NCI-H345 (cell line): Measurements from ENCODE around the gene MAPK8IP3.
"Not testable (repeated sequence)": the region's sequence is repeated elsewhere in the genome, so short reads cannot be mapped to it uniquely, and the experiment has no call there.

Experiments used
- DNase-seq: peaks from one replicate; lab custom pipeline; 2025; lab: John Stamatoyannopoulos, UW

MAPK8IP3 gene

GRCh38 chr16:1709356-1709755 lies 3.4 kb downstream of the MAPK8IP3 start:
- DNase-seq, result no peak

- DNase-seq, result no peak
Measured at GRCh38 chr16:1710811-1711507, 5.0 kb downstream of the MAPK8IP3 start.

DNA sequence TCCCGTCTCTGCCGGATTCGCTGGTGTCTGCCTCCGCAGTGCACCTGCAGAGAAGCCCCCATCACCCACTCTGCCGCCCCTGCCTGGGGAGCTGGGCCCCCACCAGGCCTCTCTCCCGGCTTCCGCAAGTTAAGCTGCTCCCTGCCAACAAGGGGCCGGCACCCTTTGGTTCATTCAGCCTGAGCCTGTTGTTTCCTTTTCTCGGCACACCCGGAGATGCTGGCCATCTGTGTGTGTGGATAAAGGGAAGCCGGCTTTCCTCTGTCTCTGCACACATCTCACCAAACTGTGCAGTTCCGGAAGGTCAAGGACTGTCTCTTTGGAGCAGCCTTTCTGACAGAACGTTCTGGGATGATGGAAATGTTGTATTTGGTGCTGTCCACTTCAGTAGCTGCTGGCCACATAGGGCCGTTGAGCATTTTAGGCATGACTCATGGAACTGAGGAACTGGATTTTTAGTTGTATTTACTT lies 6.8 kb downstream of the MAPK8IP3 start:
- no peak for DNase-seq

DNA sequence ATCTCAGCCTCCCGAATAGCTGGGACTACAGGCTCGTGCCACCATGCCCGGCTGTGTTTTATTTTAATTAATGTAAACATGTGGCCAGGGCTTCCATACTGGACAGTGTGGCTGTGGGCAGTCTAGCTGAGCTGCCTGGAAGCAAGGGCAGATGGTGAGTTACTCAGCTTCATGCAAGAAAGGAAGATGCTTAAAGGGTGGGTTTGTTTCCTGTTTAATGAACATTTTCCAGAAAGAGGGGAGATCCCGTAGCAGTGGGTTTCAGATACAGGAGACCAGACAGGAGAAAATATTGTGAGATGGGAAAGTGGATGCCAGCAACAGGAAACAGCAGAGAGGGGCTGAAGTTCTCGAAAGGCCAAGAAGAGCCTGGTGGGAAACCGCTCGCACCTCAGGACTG lies 7.3 kb downstream of the MAPK8IP3 start:
- DNase-seq, result no peak

DNA sequence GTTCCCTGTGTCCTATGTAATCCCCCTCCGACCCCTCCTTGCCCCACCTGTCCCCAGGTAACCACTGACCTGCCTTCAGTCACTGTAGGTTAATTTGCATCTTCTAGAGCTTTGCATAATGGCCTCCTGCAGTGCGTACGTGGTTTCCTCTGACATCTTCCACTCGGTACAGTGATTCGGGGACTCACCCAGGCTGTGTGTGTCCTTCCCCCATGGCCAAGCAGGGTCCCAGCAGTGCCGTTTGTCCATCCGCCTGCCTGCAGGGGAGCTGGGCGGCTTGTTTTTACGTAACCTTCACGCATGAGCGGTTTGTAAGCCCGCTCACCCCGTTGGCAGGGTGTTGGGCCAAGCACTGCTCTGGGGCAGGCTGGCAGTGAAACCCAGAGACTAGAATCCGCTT lies 7.9 kb downstream of the MAPK8IP3 start:
- DNase-seq, result no peak

GRCh38 chr16:1715220-1715619 lies 9.2 kb downstream of the MAPK8IP3 start:
- DNase-seq, result no peak

DNA sequence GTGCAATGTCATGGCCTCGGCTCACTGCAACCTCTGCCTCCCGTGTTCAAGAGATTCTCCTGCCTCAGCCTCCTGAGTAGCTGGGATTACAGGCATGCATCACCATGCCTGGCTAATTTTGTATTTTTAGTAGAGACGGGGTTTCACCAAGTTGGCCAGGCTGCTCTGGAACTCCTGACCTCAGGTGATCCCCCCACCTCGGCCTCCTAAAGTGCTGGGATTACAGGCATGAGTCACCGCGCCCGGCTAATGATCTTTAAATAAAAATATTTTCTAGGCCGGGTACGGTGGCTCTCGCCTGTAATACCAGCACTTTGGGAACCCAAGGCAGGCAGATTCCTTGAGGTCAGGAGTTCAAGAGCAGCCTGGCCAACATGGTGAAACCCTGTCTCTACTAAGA lies 12.2 kb downstream of the MAPK8IP3 start:
- DNase-seq, result not testable (repeated sequence)

DNA sequence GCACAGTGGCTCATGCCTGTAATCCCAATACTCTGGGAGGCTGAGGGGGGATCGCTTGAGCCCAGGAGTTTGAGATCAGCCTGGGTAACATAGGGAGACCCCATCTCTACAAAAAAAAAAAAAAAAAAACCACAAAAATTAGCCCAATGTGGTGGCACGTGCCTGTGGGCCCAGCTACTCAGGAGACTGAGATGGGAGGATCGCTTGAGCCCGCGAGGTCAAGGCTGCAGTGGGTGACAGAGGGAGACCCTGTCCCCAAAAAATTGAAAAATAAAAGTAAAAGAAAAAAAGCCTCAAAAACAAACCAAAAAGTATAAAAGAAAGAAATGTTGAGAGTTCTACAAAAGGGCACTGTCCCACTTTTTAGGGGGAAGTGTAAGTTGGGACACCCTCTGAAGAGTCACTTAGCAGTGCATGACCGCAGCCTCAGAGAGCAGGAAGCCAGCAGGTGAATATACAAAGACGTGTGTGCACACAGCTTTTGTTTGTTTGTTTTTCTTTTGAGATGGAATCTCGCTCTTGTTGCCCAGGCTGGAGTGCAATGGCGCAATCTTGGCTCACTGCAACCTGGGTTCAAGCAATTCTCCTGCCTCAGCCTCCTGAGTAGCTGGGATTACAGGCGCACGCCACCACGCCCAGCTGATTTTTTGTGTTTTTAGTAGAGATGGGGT lies 13.7 kb downstream of the MAPK8IP3 start:
- DNase-seq, result peak; percentile 27

DNA sequence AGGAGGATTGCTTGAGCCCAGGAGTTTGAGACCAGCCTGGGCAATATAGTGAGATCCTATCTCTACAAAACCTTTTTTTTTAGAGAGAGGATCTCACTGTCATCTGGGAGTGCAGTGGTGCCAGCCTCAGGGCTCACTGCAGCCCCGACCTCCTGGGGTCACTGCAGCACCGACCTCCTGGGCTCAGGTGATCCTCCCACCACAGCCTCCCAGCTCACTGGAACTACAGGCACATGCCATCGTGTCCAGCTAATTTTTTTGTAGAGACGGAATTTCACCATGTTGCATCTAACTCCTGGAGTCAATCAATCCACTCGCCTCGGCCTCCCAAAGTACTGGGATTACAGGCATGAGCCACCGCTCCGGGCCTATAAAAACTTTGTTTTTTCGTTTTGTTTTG lies 15.4 kb downstream of the MAPK8IP3 start:
- DNase-seq, result no peak

- peak; percentile 10 for DNase-seq
Measured at GRCh38 chr16:1723450-1724147, 17.6 kb downstream of the MAPK8IP3 start.

GRCh38 chr16:1724491-1724890 lies 18.5 kb downstream of the MAPK8IP3 start:
- no peak for DNase-seq

DNA sequence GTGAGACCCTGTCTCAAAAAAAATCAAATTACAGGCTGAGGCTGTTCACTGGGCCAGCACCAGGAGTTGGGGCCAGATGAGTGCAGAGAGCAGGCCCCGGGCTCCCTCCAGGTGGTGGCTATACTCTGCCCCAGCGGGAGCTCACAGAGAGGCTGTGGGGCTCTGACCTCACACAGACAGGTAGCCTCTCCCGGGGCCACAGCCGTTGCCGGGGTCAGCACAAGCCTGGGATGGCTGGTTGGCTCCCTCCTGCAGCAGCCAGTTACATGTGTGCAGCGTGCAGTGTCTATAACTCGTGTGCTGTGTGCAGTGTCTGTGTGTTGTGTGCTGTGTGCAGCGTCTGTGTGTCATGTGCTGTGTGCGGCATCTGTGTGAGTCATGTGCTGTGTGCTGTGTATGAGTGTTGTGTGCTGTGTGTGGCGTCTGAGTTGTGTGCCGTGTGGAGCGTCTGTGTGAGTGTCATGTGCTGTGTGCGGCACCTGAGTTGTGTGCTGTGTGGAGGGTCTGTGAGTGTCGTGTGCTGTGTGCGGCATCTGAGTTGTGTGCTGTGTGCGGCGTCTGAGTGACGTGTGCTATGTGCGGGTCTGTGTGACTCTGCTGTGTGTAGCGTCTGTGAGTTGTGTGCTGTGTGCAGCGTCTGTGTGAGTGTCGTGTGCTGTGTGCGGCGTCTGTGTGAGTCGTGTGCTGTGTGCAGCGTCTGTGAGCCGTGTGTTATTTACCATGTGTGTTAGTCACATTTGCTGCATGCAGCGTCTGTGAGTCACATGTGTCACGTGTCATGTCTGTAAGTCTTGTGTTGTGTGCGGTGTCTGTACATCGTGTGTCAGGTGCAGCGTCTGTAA lies 20.9 kb downstream of the MAPK8IP3 start:
- no peak for DNase-seq

DNA sequence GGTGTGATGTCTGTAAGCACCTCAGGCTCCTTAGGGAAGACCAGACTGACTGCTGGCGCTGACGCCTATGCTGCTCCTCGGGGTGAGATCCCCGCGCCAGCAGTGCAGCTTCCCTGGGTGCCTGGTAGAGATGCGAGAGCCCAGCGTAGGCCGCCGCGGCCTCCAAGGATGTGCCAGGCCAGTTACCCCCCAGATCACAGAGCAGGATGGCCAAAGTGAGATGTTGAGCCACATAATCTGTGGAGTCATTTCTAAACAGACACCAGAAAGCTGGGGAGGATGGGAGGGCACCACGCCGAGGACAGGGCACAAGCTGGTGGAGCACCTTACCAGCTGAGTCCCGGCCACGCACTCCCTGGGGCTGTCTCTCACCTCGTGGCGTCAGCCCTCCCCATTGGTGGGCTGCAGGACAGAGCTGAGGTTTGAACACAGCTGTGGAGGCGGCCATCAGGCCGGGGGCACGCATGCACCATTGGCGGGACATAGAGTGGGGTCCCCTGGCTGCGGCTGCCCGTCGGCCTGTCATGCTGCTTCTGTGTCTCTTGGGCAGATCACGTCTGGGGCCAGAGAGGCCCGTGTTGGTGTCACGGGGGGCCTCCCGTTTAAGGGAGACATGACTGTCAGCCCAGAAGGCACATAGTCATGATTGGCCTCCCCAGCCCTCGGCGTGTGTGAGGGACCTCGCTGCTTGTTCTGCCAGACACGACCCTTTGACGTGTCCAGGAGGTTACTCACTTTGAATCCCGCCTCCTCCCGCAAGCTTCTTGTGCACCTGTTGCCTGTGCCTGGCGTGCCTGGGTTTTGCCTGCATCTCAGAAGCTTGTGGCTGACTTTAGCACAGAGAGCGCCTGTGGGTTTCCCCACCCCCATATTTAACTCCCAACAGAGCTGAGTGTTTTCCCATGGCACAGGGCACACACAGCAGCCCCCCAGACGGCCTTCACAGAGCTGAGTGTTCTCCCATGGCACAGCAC lies 21.9 kb downstream of the MAPK8IP3 start:
- DNase-seq, result no peak

DNA sequence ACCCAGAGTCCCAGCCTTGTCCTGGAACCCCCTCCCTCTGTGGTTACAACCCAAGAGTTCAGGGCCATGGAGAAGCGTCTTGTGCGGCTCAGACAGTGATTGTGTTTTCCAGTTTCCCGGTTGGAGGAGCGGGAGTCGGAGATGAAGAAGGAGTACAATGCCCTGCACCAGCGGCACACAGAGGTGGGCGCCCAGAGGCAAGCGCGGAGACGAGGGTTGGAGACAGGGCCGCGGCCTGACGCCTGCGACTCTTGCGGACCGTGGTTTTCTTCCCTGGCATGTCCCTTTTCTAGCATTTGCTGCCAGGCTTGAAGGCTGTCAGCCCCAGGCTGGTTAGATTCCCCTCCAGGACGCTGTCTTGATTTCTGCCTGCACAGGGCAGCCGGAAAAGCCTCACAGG lies 23.0 kb downstream of the MAPK8IP3 start:
- no peak for DNase-seq

DNA sequence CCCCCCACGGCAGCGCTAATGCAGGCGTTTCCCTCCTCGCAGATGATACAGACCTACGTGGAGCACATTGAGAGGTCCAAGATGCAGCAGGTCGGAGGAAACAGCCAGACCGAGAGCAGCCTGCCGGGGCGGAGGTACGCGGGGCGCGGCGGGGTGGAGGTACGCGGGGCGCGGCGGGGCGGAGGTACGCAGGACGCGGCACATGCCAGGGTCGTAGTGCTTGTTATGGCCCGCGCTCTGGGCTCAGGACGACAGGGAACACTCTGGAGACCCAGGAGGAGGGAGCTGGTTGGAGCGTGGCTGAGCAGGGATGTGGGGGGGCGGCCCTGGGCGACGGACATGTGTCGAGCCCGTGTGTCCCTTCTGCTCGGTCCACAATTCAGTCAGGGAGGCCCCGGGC lies 23.4 kb downstream of the MAPK8IP3 start:
- no peak for DNase-seq

- no peak for DNase-seq
Measured at GRCh38 chr16:1731073-1731472, 25.1 kb downstream of the MAPK8IP3 start.

- no peak for DNase-seq
Measured at GRCh38 chr16:1731603-1732002, 25.6 kb downstream of the MAPK8IP3 start.

- no peak for DNase-seq
Measured at GRCh38 chr16:1732071-1732470, 26.1 kb downstream of the MAPK8IP3 start.

DNA sequence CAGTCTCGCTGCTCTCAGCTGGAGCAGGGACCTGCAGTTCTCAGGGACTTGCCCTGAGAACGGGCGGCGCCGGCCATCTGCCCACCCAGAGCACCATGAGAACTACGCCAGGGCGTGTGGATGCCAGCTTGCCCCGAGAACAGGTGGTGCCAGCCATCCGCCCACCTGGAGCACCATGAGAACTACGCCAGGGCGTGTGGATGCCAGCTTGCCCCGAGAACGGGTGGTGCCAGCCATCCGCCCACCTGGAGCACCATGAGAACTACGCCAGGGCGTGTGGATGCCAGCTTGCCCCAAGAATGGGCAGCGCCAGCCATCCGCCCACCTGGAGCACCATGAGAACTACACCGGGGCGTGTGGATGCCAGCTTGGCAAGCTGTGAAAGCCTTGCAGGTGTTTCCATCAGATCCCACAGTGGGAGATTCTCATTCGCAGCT lies 26.6 kb downstream of the MAPK8IP3 start:
- DNase-seq, result not testable (repeated sequence)

DNA sequence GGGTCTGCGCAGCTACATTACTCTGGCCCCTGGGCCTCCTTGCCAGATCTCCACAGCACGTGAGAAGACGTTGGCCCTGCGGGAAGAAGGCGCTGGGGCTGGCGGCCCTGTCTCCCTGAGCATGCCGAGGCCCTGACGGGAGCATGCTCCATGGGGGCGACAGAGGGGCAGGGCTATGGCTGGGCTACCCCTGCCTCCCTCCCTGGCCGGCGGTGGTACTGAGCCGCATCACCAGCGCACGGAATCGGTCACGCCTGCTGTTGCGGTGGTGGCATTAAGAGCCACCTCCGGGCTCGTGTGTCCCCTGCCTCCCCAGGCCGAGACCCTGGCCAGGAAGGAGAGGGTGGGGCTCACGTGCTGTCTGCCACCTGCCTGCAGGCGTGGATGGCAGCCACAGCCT lies 28.1 kb downstream of the MAPK8IP3 start:
- no peak for DNase-seq

DNA sequence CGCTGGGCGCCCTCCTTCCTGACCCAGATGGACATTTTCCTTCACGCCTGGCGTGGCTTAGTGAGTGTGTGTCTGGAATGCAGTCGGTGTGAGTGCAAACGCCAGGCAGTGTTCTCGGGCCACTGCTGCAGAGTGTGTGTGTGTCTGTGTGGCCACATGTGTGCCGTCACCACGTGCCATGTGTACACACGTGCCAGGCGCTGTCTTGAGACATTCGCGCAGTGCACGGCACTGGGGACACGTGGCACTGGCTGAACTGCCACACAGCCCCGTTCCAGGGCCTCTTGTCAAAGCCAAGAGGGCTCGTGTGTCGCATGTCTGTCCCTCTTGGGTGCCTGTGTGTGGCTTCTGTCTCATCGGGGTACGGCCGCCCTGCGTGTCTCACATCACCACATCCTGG lies 28.8 kb downstream of the MAPK8IP3 start:
- no peak for DNase-seq
